Measurements from ENCODE around the gene GEMIN2. TPM values are rescaled to one million over a fixed set of nuclear protein-coding genes. Genes with fewer than 3 reads are reported as not detected.

GEMIN2 gene, protein sequence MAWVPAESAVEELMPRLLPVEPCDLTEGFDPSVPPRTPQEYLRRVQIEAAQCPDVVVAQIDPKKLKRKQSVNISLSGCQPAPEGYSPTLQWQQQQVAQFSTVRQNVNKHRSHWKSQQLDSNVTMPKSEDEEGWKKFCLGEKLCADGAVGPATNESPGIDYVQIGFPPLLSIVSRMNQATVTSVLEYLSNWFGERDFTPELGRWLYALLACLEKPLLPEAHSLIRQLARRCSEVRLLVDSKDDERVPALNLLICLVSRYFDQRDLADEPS
- 5.9 TPM for polyA plus RNA-seq (2012; ENCODE audit: insufficient read length, low read depth)

DNA sequence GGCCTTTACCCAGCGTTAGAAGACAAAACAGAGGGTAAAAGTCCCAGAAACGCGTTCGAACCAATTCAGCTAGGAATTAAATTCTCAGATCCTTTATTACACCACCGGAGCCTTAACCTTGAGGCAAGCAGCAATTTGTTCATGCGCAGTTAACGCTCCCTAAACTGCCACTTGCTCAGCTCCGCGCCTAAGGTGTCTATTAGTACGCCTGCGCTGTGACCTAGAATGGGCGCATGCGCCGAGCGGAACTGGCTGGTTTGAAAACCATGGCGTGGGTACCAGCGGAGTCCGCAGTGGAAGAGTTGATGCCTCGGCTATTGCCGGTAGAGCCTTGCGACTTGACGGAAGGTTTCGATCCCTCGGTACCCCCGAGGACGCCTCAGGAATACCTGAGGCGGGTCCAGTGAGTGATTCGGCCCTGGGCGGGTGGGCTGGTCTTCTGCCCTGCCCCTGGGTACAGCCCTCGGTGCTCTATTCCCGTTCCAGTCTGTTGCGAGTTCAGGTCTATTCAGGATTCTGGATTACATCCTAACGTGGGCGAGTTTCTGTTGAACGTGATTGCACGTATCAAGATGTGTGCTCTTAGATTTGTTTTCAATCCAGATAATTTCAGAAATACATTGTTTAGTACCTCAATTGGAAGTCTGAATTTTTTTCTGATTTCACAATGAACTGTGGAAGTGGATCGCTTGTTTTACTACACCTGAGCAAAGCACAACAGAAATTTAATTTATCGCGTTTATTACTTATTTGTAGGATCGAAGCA lies at the start of gene GEMIN2:
GEMIN2 (plus strand) TSS at position 251 of the 766 bp plus-strand sequence; CDS start at position 267, 16 bp downstream.
- peak; percentile 88 for TF ChIP-seq POLR2AphosphoS5 (IDR thresholded peaks at IDR 0.05; ENCODE audit: low read depth, low read length)
- TF ChIP-seq TAF1 (IDR thresholded peaks at IDR 0.05; ENCODE audit: borderline replicate concordance, insufficient read depth, low read length) = peak; percentile 90; the same call in 1 of the 2 replicates
- no peak for TF ChIP-seq SIN3A (IDR thresholded peaks at IDR 0.05; ENCODE audit: borderline replicate concordance, insufficient read depth, low read length)
- TF ChIP-seq, protein P1, sequence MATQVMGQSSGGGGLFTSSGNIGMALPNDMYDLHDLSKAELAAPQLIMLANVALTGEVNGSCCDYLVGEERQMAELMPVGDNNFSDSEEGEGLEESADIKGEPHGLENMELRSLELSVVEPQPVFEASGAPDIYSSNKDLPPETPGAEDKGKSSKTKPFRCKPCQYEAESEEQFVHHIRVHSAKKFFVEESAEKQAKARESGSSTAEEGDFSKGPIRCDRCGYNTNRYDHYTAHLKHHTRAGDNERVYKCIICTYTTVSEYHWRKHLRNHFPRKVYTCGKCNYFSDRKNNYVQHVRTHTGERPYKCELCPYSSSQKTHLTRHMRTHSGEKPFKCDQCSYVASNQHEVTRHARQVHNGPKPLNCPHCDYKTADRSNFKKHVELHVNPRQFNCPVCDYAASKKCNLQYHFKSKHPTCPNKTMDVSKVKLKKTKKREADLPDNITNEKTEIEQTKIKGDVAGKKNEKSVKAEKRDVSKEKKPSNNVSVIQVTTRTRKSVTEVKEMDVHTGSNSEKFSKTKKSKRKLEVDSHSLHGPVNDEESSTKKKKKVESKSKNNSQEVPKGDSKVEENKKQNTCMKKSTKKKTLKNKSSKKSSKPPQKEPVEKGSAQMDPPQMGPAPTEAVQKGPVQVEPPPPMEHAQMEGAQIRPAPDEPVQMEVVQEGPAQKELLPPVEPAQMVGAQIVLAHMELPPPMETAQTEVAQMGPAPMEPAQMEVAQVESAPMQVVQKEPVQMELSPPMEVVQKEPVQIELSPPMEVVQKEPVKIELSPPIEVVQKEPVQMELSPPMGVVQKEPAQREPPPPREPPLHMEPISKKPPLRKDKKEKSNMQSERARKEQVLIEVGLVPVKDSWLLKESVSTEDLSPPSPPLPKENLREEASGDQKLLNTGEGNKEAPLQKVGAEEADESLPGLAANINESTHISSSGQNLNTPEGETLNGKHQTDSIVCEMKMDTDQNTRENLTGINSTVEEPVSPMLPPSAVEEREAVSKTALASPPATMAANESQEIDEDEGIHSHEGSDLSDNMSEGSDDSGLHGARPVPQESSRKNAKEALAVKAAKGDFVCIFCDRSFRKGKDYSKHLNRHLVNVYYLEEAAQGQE (IDR thresholded peaks at IDR 0.05; ENCODE audit: insufficient read depth in 1 of 2, low read depth in 2 of 2, low read length in 2 of 2) = peak in 1 of 2 experiments; percentile 44; a peak in 1 of 4 replicates
- TF ChIP-seq FOXP2 (optimal IDR thresholded peaks at IDR 0.05; ENCODE audit: borderline replicate concordance, extremely low read depth, extremely low read length, insufficient read depth) = peak; percentile 11

DNA sequence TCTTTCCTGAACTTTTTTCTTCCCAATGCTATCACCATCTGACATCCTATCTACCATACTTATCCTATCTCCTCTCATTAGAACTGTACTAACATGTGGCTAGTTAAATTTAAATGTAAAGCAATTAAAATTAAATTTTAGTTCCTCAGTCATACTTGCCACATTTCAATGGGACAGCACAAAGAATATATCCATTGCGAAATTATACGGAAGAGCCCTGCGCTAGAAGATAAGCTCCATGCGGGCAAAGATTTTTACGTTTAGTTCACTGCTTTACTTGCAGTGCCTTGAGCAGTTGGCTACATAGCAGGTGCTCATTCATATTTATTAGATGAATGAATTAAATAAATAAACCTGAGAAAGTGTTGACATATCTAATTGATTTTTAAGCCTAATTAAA lies 44.2 kb upstream of the GEMIN2 start:
- TF ChIP-seq SIN3A (IDR thresholded peaks at IDR 0.05; ENCODE audit: borderline replicate concordance, insufficient read depth, low read length) (no peak), FOXP2 (optimal IDR thresholded peaks at IDR 0.05; ENCODE audit: borderline replicate concordance, extremely low read depth, extremely low read length, insufficient read depth) (no peak), TAF1 (IDR thresholded peaks at IDR 0.05; ENCODE audit: borderline replicate concordance, insufficient read depth, low read length) (no peak), POLR2AphosphoS5 (IDR thresholded peaks at IDR 0.05; ENCODE audit: low read depth, low read length) (no peak)
- TF ChIP-seq, protein P1 (IDR thresholded peaks at IDR 0.05; ENCODE audit: insufficient read depth in 1 of 2, low read depth in 2 of 2, low read length in 2 of 2) = no peak

DNA sequence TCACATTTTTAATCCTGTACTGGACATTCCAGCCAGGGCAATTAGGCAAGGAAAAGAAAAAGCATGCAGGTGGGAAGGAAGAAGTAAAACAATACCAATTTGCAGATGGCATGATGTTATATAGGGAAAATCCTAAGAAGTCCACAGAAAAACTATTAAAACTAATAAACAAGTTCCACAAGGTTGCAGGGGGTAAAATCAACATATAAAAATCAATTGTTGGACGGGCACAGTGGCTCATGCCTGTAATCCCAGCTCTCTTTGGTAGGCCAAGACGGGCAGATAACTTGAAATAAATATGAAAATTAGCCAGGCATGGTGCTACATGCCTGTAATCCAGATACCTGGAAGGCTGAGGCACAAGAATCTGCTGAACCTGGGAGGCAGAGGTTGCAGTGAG lies 43.0 kb upstream of the GEMIN2 start:
- TF ChIP-seq TAF1 (IDR thresholded peaks at IDR 0.05; ENCODE audit: borderline replicate concordance, insufficient read depth, low read length) = no peak
- no peak for TF ChIP-seq POLR2AphosphoS5 (IDR thresholded peaks at IDR 0.05; ENCODE audit: low read depth, low read length)
- TF ChIP-seq FOXP2 (optimal IDR thresholded peaks at IDR 0.05; ENCODE audit: borderline replicate concordance, extremely low read depth, extremely low read length, insufficient read depth) = no peak
- TF ChIP-seq, protein P1 (IDR thresholded peaks at IDR 0.05; ENCODE audit: insufficient read depth in 1 of 2, low read depth in 2 of 2, low read length in 2 of 2) = no peak
- TF ChIP-seq SIN3A (IDR thresholded peaks at IDR 0.05; ENCODE audit: borderline replicate concordance, insufficient read depth, low read length) = no peak

DNA sequence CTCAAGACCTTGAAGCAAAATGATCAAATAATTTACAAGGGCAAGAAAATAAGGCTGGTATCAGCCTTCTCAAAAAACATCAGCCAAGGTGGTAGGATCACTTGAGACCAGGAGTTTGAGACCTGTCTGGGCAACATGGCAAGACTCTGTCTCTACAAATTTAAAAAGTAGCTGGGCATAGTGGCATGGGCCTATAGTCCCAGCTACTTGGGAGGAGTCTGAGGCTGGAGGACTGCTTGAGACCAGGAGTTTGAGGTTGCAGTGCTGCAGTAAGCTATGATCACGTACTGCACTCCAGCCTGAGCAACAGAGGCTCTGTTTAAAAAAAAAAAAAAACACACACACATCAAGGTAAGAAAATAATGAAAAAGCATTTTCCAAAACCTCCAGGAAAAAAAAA lies 33.2 kb upstream of the GEMIN2 start:
- TF ChIP-seq, protein P1 (IDR thresholded peaks at IDR 0.05; ENCODE audit: insufficient read depth in 1 of 2, low read depth in 2 of 2, low read length in 2 of 2) = no peak
- TF ChIP-seq TAF1 (IDR thresholded peaks at IDR 0.05; ENCODE audit: borderline replicate concordance, insufficient read depth, low read length) (no peak), POLR2AphosphoS5 (IDR thresholded peaks at IDR 0.05; ENCODE audit: low read depth, low read length) (no peak), SIN3A (IDR thresholded peaks at IDR 0.05; ENCODE audit: borderline replicate concordance, insufficient read depth, low read length) (no peak), FOXP2 (optimal IDR thresholded peaks at IDR 0.05; ENCODE audit: borderline replicate concordance, extremely low read depth, extremely low read length, insufficient read depth) (no peak)
